ENCODE measurements around the gene PSMA6.
"Not testable (repeated sequence)": the region's sequence is repeated elsewhere in the genome, so short reads cannot be mapped to it uniquely, and the experiment has no call there.

PSMA6 gene

DNA sequence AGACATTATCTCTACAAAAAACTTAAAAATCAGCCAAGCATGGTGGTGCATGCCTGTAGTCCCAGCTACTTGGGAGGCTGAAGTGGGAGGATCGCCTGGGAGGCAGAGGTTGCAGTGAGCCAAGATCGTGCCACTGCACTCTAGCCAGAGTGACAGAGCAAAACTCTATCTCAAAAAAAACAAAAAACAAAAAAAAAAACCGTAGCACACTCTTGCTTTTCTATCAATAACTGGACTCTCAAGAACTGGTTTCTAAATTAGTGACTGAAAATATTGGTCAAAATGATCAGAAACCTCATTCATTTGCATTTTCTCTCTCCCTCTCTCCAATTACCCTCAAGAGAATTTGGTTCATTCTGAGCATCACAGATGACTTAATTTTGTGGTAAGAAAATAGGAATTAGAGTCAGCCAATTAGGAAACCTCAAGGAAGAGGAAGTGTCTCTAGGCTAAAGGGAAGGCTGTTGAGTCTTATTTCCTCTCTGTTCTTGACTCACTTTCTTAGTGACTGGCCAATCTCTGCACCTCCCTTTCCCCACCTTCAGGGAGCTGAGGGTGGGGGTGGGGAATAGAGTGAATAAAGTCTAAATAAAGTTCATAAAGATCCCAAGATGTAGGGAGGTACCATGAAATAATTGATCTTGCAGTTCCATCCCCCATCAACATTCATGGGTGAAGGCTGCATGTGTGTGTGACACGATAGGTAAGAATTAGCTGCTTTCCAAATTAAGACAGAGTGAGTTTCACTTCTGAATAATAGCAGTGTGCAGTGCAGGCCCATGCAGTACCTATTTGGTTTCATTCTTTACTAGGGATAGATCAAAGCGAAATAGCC is 6.8 kb upstream of the PSMA6 start:
- DNase-seq: peak; percentile 44

DNA sequence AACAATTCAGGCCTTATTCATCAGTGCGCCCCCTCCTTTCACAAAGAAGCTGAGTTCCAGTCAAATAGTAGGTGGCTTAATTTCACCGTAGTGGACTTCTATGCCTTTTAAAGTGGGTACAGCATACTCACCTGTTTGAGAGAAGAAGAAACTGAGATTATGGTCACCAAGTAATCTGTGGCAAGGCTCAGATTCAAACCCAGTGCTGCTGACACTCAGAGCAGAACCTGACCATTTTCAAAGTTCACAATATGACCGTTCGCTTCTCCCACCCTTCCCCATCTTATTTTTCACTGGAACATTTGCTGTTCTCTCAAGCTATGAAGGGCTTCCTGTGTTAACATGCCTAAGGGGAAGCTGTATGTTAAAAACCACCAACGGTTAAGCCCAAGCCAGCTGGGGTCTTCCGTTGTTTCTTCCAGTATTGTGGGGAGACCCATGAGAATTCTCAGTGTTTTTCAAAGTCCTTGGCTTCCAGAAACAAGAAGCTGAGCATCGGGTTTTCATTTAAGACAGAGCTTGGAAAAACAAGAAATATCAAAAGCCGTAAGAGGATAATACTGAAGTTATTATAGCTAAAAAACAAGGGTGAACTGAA is 6.1 kb upstream of the PSMA6 start:
- peak; percentile 18 for DNase-seq

DNA sequence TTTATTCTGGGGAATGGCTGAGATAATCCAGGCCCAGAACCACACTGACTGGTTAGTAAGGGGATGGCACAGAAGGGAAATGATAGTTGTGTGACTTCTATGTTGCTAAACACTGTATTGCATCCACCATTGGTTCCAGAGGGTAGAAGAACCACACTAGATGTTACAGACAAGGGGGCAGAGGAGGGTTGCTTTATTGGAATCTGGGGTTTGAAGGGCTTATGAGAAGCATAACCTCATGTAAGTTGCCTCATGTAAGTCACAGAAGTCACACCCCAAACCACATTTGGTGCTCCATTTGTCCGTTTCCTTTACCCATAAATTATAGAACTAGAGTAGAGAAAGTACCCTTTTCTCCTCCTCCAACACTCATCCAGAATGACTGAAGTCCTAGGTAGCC is 5.5 kb upstream of the PSMA6 start:
- DNase-seq: peak; percentile 37

DNA sequence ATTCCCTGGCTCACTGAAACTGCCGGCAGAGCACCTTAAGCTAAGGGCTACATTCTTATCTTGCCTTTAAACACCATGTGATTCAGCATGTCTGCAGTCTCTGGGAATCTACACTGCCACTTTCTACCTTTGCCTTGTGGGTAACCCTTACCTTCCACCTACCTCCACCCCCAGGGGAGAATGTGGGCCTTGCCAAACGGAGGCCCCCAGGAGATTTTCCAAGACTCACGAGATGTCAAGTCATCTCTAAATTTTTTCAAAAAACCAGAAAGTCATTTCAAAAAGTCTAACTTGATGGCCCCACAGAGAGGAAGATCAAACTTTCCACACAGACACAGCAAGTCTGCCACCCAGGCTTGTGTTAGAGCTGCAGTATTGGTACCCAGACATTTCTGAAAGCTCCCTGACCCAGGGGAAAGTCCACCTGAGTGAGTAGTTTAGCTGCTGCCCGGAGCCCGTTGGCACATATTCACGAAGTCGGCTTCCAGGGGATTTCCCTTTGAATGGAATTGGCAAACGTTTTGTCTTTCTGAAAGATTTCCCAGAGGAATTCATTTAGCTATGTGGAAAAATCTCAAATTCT is 4.7 kb upstream of the PSMA6 start:
- DNase-seq: peak; percentile 23

DNA sequence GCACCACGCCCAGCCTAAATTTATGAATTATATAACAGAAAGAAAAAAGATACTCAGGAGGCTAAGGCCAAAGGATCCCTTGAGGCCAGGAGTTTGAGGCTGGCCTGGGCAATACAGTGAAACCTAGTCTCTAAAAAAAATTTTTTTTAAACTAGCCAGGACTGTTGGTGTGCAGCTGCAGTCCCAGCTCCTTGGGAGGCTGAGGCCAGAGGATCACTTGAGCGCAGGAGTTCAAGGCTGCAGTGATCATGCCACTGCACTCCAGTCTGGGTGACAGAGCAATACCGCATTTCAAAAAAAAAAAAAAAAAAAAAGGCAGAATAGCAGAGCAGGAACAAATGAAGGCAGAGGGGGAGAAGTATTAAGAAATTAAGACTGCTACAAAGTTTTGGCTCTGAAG is 2.6 kb upstream of the PSMA6 start:
- DNase-seq: no peak

DNA sequence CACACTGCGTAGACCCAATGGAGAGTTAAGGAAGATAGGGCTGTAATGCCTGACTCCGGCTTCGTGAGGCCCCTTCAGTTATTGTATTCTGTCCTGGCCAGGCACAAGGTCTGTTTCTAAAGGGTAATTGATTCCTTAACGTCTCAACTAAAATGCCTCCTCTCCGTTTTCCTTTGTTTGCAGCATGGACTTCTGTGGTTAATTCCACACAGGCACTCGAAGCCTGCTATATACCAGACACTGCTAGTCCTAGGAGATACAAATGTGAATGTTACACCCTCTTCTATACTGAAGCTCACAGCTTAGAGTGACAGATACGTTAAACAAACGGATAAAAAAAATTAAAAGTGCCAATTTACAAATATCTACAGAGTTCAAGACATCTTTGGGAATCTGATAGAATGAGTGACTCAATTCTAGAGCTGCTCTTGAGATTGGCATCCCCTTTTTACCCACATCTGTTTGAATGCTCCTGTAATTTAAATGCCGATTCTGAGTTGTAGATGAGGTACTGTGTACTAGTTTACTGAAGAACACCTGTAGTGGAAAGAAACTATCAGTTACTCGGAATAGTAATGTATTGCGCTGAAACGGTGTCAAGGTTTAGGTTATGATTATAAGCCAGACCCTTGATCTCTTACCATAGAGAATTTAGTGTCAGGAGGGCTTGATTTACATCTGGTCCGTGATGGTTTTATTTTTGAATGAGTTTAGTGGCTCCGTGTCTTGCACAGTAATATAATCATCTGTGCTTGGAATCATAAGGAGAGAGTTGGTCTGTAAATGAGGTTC is 784 bp downstream of the PSMA6 start:
- peak; percentile 7 for DNase-seq

DNA sequence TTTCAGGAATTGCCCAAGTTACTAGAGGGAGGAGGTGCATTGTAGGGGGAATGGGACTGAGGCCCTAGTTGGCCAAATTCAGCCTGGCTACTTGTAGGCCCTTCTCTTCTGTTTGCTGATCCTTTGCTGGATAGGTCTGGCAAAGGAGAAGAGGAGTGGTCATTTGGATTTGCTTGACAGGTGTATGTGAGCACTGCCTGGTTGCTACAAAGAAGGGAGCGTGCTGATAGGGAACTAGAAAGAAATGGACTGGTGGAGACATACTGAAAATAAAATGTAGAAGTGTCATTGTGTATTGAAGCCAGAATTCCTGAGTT is 3.6 kb downstream of the PSMA6 start:
- DNase-seq: no peak

DNA sequence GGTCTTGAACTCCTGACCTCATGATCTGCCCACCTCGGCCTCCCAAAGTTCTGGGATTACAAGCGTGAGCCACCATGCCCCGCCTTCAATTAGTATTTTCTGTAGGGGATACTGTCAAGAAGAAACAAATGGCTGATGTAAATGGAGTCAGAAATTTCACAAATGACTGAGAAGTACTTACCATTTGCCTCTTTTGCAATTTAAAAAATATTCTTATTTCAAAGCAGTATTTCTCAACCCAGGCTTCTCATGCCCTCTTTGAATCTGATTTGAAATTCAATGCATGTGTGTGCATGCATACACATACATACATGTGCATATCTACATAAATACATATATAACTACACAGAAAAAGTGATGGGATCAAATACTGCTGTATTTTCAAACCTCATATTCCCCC is 4.4 kb downstream of the PSMA6 start:
- no peak for DNase-seq

DNA sequence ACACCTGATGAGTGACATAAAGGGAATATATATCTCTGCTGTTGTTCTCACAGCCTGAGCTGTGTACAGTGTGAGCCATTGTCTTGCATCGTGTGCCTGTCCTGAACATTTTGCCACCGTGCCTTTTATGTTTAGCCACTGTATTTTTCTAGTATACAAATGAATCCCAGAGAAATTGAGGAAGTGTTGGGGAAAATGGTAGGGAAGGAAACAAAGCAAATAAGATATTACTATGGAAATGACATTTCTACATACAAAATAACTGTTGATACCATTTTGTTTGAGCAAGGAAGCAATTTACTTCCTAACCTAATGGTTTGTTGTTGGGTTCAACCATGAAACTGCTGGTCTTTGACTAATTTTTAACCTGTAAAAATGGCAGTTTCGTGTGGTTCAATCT is 5.5 kb downstream of the PSMA6 start:
- DNase-seq: no peak

DNA sequence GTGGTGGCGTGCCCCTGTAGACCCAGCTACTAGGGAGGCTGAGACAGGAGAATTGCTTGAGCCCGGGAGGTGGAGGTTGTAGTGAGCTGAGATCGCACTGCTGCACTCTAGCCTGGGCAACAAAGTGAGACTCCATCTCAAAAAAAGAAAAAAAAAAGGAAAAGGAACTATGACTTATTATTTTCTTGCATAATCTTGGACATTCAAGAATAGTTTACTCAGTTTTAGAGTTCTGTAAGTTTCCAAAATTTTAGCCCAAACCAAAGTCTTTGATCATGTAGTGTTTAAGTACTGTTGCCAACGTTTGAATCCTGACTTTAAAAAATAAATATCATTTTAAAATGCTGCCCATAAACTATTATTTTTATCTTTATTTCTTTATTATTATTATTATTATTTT is 6.2 kb downstream of the PSMA6 start:
- no peak for DNase-seq

DNA sequence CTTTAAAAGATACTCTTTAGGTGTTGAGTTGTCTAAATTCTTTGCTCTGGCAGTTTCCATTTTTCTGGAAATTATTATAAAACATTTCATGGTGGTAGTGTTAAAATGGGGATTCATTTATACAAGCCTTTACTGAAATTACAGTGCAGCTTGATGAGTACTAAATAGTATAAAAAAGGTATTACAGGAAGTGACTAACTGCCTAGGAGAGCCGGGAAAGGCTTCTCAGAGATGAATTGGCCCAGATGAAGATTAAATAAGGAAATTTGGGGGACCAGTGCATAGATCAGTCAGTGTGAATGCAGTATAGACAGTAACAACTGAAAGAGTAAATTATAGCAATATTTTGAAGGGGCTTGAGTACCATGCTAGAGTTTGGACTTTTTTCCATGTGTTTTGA is 7.5 kb downstream of the PSMA6 start:
- no peak for DNase-seq

DNA sequence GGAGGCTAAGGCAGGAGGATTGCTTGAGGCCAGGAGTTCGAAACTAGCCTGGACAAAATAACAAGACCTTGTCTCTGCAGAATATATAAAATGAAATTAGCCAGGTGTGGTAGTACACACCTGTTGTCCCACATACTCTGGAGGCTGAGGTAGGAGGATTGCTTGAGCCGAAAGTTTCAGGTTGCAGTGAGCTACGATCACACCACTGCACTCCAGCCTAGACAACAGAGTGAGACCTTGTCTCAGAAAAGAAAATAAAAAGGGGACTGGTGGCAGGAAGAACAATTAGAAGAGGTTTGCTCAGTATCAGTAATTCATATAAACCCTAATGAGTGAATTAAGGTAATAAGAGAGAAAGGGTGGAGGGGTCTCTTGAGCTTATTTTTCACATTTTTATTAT is 8.0 kb downstream of the PSMA6 start:
- DNase-seq: no peak

DNA sequence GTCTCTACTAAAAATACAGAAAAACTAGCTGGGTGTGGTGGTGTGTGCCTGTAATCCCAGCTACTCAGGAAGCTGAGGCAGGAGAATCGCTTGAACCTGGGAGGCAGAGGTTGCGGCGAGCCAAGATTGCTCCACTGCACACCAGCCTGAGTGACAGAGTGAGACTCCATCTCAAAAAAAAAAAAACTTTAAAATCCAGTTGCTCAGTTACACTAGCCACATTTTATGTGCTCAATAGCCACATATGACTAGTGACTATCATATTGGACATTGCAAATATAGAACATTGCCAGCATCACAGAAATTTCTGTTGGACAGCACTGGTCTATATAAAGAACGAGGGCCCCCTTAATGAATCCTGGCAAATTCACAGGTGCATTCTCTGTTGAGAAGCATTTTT is 9.2 kb downstream of the PSMA6 start:
- DNase-seq: not testable (repeated sequence)

DNA sequence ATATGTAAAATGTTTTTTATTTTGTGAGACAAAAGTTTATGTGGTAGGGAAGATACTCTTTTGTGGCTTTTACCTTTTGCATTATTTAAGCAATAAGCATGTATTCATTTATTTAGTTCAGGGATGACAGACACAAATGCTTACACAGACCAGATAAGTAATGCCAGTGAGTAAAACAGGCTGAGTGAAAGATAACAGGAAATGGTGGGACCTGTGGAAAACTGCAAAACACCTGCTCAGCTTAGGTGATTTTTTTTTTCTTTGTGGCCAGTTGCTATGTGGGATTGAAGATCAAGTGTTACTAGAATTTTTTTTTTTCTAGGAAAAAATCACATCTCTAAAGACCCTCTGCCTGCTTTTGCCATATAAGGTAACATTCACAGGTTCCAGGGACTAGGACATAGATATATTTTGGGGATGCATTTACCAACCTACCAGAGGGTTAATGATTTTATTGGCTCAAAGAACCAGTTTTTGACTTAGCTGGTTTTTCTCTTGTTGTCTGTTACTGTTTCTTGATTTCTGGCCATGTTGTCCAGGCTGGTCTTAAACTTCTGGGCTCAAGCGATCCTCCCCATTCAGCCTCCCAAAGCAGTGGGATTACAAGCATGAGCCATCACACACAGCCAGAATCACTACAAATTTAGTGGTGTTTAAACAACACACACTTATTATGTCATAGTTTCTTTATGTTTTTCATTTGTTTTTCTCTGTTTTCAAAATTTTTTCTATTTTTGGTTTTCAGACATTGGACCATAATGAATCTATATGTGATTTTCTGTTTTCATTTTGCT is 9.8 kb downstream of the PSMA6 start:
- no peak for DNase-seq

DNA sequence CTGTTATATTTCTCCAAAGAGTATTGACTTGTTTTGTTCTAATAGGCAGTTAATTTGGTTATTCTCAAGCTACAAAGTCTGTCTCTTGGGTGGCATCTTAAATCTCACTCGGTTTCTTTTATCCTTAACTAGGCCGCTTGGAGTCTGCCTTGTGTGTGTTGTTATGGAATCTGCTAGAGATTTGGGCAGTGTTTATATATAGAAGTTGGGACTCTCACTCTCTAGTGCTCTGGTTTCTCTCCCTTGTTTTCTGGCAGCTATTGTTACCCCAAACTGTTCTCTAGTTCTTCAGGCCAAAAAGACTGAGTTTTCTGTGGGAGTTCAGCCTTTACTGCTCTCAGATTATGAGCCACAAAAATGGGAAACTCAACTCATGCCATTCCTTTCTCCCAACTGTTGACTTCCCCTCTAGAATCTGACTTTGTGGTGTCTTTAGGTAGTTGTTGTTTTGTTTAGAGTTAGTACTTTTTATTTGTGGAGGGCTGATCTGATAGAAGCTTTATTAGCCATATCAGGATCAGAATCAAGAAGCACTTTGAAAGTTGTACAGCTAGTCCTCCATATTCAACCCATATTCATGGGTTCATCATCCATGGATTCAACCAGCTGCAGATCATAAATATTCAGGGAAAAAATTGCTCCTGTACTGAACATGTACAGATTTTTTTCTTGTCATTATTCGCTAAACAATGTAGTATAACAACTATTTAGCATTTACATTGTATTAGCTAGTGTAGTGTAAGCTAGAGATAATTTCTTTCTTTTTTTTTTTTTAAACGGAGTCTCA is 11.2 kb downstream of the PSMA6 start:
- DNase-seq: no peak

DNA sequence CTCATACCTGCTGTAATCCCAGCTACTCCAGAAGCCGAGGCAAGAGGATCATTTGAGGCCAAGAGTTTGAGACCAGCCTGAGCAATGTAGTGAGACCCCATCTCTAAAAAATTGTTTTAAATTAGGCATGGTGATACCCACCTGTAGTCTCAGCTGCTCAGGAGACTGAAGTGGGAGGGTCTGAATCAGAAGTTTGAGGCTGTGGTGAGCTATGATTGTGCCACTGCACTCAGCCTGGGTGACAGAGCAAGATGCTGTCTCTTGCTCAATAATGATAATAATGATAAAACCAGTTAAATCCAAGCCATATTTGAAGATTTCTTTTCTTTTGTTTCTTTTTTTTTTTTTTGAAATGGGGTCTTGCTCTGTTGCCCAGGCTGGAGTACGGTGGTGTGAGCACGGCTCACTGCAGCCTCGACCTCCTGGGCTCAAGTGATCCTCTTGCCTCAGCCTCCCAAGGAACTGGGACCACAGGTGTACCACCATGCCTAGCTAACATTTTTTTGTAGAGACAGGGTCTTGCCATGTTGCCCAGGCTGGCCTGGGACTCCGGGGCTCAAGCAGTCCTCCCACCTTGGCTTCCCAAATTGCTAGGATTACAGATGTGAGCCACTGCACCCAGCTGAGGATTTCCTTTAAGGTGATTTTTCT is 12.8 kb downstream of the PSMA6 start:
- DNase-seq: no peak

DNA sequence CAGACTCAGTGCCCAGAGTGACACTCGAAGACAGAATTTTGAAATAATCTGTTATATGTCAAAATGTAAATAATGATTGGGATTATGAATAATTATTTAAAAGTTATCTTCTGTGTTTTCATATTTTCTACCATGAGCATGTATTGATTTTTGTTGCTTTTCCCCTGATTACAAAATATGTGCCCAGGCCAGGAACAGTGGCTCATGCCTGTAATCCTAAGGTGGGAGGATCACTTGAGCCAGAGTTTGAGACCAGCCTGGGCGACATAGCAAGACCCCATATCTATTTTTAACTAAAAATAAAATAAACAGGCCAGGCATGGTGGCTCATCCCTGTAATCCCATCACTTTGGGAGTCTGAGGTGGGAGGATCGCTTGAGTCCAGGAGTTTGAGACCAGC is 13.5 kb downstream of the PSMA6 start:
- DNase-seq: no peak

DNA sequence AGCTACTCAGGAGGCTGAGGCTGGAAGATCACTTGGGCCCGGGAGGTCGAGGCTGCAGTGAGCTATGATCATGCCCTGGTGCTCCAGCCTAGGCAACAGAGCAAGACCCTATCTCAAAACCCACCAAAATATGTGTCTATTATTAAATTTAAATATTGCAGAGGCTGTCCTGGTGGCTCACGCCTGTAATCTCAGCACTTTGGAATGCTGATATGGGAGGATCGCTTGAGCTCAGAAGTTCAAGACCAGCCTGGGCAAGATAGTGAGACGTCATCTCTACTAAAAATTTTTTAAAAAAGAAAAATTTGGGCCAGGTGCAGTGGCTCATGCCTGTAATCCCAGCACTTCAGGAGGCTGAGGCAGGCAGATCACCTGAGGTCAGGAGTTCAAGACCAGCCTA is 13.9 kb downstream of the PSMA6 start:
- DNase-seq: no peak

DNA sequence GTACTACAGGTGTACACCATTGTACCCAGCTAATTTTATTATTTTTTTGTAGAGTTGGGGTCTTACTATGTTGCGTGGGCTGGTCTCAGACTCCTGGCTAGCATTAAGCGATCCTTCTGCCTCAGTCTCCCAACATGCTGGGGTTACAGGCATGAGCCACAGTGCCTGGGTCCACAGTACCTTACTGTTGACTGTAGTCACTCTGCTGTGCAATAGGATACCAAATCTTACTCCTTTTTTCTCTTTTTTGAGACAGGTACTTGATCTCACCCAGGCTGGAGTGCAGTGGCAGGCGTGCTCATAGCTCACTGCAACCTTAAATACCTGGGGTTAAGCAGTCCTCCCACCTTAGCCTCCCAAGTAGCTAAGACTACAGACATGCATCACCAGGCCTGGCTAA is 25.6 kb downstream of the PSMA6 start:
- DNase-seq: no peak

DNA sequence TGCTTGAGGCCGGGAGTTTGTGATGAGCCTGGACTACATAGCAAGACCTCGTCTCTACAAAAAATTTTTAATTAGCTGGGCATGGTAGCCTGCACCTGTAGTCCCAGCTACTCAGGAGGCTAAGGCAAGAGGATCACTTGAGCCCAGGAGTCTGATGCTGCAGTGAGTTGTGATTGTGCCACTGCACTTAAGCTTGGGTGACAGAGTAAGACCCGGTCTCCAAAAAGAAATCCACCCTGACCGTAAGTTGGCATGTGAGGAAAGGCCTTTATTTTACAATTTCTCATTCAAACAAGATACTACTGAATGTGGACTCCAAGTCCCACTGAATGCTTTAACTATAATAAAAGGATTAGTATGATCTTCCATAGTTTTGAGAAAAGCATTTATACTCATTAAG is 27.3 kb downstream of the PSMA6 start:
- no peak for DNase-seq

DNA sequence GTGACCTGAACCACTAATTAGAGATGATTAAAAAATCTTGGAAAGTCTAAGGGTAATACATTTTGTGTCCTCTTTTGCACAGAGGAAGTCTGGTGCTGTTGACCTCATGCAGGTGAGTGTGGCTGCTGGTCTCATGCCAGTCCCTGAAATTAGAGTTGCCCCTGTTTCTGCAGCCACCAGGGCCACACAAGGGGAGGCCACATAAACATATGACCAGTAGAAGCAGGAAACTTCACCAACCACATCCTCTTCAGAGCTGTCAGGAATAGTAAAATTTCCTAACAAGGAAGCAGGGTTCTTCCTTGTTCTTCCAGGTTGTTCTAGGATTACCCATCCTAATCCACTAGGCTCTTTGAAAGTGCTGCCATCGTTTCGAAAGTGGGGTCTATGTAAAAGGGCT is 28.3 kb downstream of the PSMA6 start:
- DNase-seq: no peak

DNA sequence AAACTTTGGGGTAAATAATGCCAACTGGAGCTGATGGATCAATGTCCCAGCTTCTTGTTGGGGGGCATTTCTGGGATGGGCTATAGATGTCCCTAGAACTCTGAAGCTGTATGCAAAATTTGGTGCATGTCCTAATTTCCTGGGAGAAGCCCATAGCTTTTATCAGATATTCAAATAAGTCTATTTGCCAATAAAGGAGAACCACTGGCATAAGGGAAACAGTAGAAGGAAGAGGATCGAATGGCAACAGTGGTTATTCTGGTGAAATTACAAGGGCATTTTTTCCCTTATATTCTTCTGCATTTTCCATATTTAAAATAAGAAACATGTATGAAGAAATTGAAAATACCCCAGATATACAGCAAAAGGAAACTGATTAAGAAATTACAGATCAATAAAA is 34.2 kb downstream of the PSMA6 start:
- no peak for DNase-seq
